ENCODE data around the gene URI1. TPM values are rescaled to one million over a fixed set of nuclear protein-coding genes. Genes with fewer than 3 reads are reported as not detected.

URI1 gene
- total RNA-seq, 1 donor from 2014 or later: 42.0 TPM

DNA sequence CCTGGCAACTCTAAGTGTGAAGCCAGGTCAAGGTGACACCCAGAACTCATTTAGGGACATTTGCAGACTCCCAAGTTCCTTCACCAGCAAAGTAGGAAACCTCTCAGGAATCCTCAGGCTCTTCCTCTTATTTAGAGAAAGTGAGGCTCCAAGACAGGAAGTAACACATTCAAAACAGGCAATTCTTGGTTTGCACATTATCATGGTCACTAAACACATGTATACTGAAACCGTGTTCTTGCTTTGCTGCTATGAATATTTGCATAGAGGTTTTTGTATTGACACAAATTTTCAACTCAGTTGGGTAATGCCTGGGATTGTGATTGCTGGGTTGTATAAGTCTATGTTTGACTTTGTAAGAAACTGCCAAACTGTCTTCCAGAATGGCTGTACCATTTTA lies 13.2 kb upstream of the URI1 start:
- no peaks in the 10 kb centered on the region for H3K36me3 Mint-ChIP-seq (ENCODE audit: low read depth)

GRCh38 chr19:29934257-29934656 lies 7.8 kb upstream of the URI1 start:
- H3K36me3 Mint-ChIP-seq (ENCODE audit: low read depth): no peaks in the 10 kb centered on the region
- H3K4me1 Mint-ChIP-seq (ENCODE audit: low read depth): no peaks in the 10 kb centered on the region
- H3K27ac Mint-ChIP-seq (ENCODE audit: unreplicated experiment): no peak overlapping the region
- no peak for TF ChIP-seq CTCF (IDR thresholded peaks at IDR 0.05)
- peaks cover 11% of the 10 kb centered on the region for H3K27me3 Mint-ChIP-seq (ENCODE audit: low read depth)
- H3K4me3 Mint-ChIP-seq (ENCODE audit: unreplicated experiment): no peak overlapping the region
- no peak for DNase-seq (ENCODE audit: low spot score)
- peaks cover 24% of the 10 kb centered on the region for H3K9me3 Mint-ChIP-seq (ENCODE audit: low read depth)

More for the DNA sequence above, 13.2 kb upstream of the URI1 start:
- TF ChIP-seq CTCF (IDR thresholded peaks at IDR 0.05): no peak
- Mint-ChIP-seq H3K27ac (ENCODE audit: unreplicated experiment) (no peak overlapping the region), H3K27me3 (ENCODE audit: low read depth) (peaks cover 18% of the 10 kb centered on the region), H3K4me1 (ENCODE audit: low read depth) (no peaks in the 10 kb centered on the region), H3K4me3 (ENCODE audit: unreplicated experiment) (no peak overlapping the region), H3K9me3 (ENCODE audit: low read depth) (peaks cover 3% of the 10 kb centered on the region)
- DNase-seq (ENCODE audit: low spot score): no peak

- no peak for DNase-seq (ENCODE audit: low spot score)
- no peak for TF ChIP-seq CTCF (IDR thresholded peaks at IDR 0.05)
- peaks cover 24% of the 10 kb centered on the region for H3K9me3 Mint-ChIP-seq (ENCODE audit: low read depth)
- no peak overlapping the region for H3K4me3 Mint-ChIP-seq (ENCODE audit: unreplicated experiment)
- H3K36me3 Mint-ChIP-seq (ENCODE audit: low read depth): no peaks in the 10 kb centered on the region
- peaks cover 11% of the 10 kb centered on the region for H3K27me3 Mint-ChIP-seq (ENCODE audit: low read depth)
- H3K27ac Mint-ChIP-seq (ENCODE audit: unreplicated experiment): no peak overlapping the region
- H3K4me1 Mint-ChIP-seq (ENCODE audit: low read depth): no peaks in the 10 kb centered on the region
These were observed 7.3 kb upstream of the URI1 start for GRCh38 chr19:29934781-29935180.

GRCh38 chr19:29936409-29936808 lies 5.6 kb upstream of the URI1 start:
- TF ChIP-seq CTCF (IDR thresholded peaks at IDR 0.05): no peak
- H3K36me3 Mint-ChIP-seq (ENCODE audit: low read depth): no peaks in the 10 kb centered on the region
- H3K9me3 Mint-ChIP-seq (ENCODE audit: low read depth): peaks cover 24% of the 10 kb centered on the region
- no peak overlapping the region for H3K27ac Mint-ChIP-seq (ENCODE audit: unreplicated experiment)
- H3K27me3 Mint-ChIP-seq (ENCODE audit: low read depth): peaks cover under 1% of the 10 kb centered on the region
- no peaks in the 10 kb centered on the region for H3K4me1 Mint-ChIP-seq (ENCODE audit: low read depth)
- H3K4me3 Mint-ChIP-seq (ENCODE audit: unreplicated experiment): no peak overlapping the region
- no peak for DNase-seq (ENCODE audit: low spot score)

DNA sequence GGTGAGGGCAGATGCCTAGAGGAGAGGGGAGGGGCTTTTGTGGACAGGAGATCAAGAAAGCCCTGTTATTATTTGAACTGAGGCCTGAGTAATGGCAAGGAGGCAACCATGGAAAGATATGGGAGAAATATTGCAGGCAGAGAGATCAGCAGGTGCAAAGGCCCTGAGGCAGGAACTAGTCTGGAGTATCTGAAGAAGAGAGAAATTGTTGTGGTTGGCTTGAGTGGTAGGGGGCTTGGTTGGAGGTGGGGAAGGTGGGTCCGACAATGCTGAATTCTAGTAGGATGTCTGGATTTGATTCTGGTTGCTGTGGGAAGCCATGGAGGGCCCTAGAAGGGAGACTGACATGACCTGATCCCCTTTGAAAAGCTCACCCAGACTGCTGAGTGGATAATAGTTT lies 2.4 kb upstream of the URI1 start:
- H3K27ac Mint-ChIP-seq (ENCODE audit: unreplicated experiment): no peak overlapping the region

More for the DNA sequence above, 2.4 kb upstream of the URI1 start:
- Mint-ChIP-seq H3K27me3 (ENCODE audit: low read depth) (no peaks in the 10 kb centered on the region), H3K9me3 (ENCODE audit: low read depth) (peaks cover 17% of the 10 kb centered on the region), H3K36me3 (ENCODE audit: low read depth) (no peaks in the 10 kb centered on the region), H3K4me1 (ENCODE audit: low read depth) (peaks cover 14% of the 10 kb centered on the region), H3K4me3 (ENCODE audit: unreplicated experiment) (no peak overlapping the region)
- no peak for TF ChIP-seq CTCF (IDR thresholded peaks at IDR 0.05)
- no peak for DNase-seq (ENCODE audit: low spot score)

Measured in chondrocyte (in vitro differentiated cells).